GM19328 (cell line): ENCODE results near the gene GANAB.
A peak's percentile ranks its signal among the peaks of the same experiment; 100 is the strongest.
"Not testable (repeated sequence)": the region's sequence is repeated elsewhere in the genome, so short reads cannot be mapped to it uniquely, and the experiment has no call there.

Experiments
- ATAC-seq: cut with Tn5 transposase; IDR thresholded peaks from one replicate; pipeline ENCODE4 v1.9.1; 2021; ENCODE audit warnings: mild to moderate bottlenecking, moderate library complexity; ENCODE audit not compliant: unreplicated experiment

GANAB gene

GRCh38 chr11:62627713-62628112 is 18.7 kb downstream of the GANAB start:
- ATAC-seq, result no peak

DNA sequence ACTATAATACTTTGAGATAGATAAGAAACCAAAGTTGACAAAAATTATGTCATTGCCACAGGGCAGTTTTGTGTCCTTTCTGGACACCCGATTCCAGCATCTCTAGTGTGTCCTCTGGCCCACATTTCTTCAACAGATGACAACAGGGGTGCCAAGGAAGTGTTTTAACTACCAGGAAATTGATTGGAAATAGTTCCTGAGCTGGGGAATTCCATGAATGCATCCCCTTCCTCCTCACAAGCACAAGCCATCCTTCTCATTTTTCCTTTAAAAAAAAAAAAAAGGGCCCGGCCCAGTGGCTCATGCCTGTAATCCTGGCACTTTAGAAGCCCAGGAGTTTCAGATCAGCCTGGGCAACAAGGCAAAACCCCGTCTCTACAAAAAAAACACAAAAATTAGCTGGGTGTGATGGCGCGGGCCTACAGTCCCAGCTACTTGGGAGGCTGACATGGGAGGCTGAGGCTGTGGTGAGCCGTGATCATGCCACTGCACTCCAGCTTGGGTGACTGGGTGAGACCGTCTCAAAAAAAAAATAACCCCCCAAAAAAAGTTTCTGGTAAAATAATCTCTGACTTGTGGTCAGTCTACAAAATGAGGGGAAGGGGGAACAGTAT is 23.8 kb downstream of the GANAB start:
- no peak for ATAC-seq

- ATAC-seq, result peak; percentile 90
These were observed 24.6 kb downstream of the GANAB start, which contains the start of gene B3GAT3 for GRCh38 chr11:62621567-62622470. TSS of gene B3GAT3 (minus strand) at chr11:62621986. CDS start at chr11:62621947, 39 bp downstream.

DNA sequence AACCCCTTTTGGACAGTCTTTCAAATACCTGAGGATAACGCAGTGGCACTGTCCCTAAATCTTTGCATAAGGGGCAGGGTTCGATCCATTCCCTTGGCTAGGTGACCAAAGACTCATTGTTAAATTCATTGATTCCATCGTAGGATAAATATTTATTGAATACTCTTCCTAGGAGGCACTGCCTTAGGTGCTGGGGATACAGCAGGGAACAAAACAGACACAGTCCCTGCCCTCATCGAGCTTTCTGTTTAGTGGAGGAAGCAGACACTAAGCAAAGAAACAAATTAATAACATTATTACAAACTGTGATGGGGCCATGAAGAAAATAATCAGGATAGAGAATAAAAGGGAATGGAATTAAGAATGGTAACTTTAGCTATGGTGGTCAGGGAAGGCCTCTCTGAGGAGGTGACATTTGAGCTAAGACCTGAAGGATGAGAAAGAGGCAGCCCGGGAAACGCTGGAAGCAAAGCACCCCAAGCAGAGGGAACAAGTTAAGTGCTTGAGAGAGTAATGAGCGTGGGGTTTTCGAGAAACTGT is 25.3 kb downstream of the GANAB start:
- no peak for ATAC-seq

GRCh38 chr11:62616957-62617356 is 29.5 kb downstream of the GANAB start:
- not testable (repeated sequence) for ATAC-seq

DNA sequence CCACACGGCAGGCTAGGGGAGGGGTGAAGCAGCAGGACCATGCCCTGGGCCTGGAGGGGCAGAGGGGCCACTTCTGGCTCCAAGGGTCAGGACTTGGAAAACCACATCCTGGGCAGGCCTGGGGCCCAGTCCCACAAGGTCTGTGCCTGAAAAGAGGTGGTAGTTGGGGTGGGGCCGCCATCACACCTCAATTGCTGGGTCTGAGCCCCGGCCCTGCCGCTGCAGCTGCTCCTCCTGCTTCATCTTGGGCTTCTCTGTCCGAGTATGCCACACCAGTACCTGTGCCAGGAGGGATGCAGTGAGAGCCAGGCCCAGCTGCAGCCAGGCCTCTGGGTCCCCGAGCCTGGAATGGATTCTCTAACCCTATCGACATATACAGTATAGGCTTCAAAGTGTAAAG is 30.9 kb downstream of the GANAB start:
- ATAC-seq, result no peak

DNA sequence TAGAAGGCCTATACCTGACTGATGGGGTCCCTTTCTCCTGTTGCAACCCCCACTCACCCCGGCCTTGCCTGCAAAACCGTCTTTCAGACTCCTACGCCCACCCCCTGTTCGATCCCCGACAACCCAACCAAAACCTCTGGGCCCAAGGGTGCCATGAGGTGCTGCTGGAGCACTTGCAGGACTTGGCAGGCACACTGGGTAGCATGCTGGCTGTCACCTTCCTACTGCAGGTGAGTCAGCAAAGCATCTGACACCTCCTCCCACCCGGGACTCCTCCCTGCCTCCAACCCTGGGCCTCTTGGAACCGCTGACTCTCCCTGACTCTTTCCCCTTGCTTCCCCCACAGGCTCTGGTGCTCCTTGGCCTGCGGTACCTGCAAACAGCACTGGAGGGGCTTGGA is 32.1 kb downstream of the GANAB start:
- ATAC-seq, result no peak

DNA sequence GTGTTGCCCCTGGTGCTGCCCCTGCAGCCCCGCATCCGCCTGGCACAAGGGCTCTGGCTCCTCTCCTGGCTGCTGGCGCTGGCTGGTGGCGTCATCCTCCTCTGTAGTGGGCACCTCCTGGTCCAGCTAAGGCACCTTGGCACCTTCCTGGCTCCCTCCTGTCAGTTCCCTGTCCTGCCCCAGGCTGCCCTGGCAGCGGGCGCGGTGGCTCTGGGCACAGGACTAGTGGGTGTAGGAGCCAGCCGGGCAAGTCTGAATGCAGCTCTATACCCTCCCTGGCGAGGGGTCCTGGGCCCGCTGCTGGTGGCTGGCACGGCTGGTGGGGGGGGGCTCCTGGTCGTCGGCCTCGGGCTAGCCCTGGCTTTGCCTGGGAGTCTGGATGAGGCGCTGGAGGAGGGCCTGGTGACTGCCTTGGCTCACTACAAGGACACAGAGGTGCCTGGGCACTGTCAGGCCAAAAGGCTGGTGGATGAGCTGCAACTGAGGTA is 33.1 kb downstream of the GANAB start:
- no peak for ATAC-seq

GRCh38 chr11:62612366-62613290 is 33.8 kb downstream of the GANAB start, which contains the start of the genes EML3 and ROM1:
TSS of gene EML3 (minus strand) at chr11:62612775. CDS start at chr11:62612457, 318 bp downstream.
TSS of gene ROM1 (plus strand) at chr11:62613257. CDS start at chr11:62613282, 25 bp downstream.
- peak; percentile 74 for ATAC-seq

DNA sequence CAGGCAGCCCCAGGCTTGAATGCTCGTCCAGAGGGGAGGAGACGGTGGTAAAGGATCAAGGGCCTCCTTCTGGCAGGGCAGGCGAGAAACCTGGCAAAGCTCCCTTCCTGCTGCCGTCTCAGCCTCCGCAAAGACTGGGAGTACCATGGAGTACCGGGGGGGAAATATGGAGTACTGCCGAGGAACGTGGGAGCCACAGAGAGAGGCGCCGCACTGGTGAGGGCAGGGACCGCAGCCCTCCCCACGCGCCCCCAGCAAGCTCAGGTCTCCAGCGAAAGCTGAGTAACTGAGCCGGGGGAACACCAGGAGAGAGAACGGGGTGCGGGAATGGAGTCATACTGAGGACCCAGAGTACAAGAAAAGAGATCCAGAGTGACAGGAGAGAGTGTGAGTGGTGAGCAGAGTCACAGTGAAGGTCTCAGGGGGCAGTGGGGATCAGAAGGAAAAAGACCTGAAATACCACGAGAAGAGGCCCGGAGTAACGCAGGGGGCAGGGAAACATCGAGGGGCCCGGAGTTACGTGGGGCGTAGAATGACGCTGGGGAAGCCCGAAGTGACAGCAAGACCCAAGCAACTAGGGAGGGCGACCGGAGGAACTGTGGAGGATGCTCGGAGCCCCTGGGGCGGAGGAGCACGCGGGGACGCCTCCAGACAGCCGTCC is 34.6 kb downstream of the GANAB start:
- no peak for ATAC-seq

GRCh38 chr11:62610814-62611704 is 35.4 kb downstream of the GANAB start:
- ATAC-seq, result no peak

DNA sequence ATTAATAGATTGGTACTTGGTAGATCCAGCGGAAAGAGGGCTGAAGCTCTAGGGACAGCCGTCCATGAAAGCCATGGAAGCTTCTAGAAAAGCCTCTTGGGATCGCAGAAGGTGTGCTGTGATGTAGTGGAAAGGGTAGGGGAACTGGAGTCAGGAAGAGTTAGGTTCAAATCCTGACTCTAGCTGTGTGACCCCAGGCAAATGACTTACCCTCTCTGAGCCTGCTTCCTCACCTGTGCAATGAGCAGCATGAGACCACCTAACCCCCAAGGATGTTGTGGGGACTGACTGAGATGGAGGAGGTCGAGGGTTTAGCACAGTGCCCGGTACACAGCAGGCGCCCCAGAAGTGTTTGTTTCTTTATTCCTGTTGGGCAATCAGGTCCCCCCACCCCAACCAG is 36.0 kb downstream of the GANAB start:
- ATAC-seq, result no peak

- no peak for ATAC-seq
These were observed 37.6 kb downstream of the GANAB start for GRCh38 chr11:62608776-62609175.

GRCh38 chr11:62607714-62608113 is 38.7 kb downstream of the GANAB start:
- no peak for ATAC-seq

GRCh38 chr11:62605902-62606301 is 40.5 kb downstream of the GANAB start:
- ATAC-seq, result no peak

- no peak for ATAC-seq
These were observed 40.9 kb downstream of the GANAB start for GRCh38 chr11:62605467-62605866.

DNA sequence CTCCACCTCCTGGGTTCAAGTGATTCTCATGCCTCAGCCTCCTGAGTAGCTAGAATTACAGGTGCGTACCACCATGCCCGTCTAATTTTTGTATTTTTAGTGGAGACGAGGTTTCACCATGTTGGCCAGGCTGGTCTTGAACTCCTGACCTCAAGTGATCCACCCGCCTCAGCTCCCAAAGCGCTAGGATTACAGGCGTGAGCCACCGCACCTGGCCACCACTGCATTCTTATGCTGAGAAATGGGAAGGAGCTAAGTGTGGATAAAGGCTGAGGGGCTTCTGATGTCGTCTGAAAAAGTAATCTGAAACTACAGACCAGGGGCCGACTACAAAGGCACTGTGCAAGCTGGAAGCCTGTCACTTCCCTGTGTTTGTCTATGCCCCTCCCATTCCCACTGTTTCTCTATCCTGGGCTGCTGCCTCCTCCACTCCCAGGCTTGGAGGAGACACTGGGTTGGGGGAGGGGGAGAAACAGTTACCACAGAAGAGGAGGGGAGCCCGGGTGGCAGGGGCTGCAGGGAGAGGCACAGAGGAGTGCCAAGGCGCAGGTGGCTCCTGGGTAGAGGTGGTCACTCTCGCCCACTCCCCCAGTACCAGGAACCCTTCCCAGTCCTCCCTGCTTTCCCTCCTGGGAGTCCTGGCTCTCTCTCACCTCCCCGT is 41.8 kb downstream of the GANAB start:
- ATAC-seq, result no peak

DNA sequence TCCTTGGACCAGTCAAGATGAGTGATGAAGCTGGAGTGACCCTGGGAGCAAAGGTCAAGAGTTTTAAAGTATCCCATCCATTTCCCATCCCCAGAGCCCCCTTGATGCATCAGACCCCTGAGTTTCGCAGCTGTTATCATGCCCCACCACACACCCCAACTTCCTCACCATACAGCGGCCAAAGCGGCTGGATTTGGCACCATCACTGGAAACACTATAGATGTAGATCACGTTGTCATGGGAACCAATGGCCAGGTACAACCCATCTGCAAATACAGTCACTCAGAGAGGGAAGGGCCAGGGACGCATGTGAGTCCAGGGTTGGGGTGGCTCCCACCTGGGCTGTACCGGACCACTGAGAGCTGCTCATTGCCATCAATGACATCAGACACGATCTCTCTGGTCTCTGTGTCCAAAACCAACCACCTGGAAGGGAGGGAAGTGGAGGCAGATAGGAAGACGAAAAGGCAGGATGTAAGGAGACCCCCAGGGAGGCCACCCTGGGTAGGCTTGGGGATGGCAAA is 42.6 kb downstream of the GANAB start:
- ATAC-seq, result no peak
